Measurements from ENCODE around the gene NTSR2. TPM values are rescaled to one million over a fixed set of nuclear protein-coding genes. Genes with fewer than 3 reads are reported as not detected.

Gene NTSR2
- total RNA-seq, 4 donors from 2014 or later, result 0.87 to 4.2 (median 2.1) TPM; not detected in 1

DNA sequence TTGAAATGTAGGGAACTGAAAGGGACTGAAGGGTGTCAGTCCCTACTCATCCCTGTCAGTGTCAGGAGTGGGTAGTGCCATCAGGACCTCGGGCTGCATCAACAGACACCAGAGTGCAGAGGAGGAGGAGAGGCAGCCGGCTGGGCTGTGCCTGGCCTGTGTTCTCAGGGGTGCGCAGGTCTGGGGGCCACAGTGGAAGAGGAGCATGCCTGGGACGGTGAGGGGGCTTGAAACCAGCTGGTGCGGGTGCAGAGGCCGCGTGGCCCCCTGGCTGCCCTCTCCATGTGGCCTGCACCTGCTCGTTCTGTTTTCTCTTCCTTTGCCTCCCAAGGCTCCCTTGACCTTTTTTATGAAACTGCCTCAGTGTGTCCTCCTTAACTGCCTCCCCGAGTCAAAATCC lies 41.3 kb downstream of the NTSR2 start:
- no peaks in the 10 kb centered on the region for H3K4me1 ChIP-seq
- H3K27me3 ChIP-seq, result no peaks in the 10 kb centered on the region
- DNase-seq (ENCODE audit: low spot score in 2 of 2), result no peak
- TF ChIP-seq, protein P1, sequence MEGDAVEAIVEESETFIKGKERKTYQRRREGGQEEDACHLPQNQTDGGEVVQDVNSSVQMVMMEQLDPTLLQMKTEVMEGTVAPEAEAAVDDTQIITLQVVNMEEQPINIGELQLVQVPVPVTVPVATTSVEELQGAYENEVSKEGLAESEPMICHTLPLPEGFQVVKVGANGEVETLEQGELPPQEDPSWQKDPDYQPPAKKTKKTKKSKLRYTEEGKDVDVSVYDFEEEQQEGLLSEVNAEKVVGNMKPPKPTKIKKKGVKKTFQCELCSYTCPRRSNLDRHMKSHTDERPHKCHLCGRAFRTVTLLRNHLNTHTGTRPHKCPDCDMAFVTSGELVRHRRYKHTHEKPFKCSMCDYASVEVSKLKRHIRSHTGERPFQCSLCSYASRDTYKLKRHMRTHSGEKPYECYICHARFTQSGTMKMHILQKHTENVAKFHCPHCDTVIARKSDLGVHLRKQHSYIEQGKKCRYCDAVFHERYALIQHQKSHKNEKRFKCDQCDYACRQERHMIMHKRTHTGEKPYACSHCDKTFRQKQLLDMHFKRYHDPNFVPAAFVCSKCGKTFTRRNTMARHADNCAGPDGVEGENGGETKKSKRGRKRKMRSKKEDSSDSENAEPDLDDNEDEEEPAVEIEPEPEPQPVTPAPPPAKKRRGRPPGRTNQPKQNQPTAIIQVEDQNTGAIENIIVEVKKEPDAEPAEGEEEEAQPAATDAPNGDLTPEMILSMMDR (IDR thresholded peaks at IDR 0.05), result no peak
- TF ChIP-seq POLR2A (IDR thresholded peaks at IDR 0.05) (no peak), EP300 (IDR thresholded peaks at IDR 0.05) (no peak)
- no peak overlapping the region for H3K27ac ChIP-seq
- H3K9me3 ChIP-seq, result no peaks in the 10 kb centered on the region
- 82% methylated on average over 9 of the region's 9 CpGs for WGBS, 2 donors
- peaks cover 0 to 89% (median 0%) of the 10 kb centered on the region in 3 donors for H3K36me3 ChIP-seq
- H3K4me3 ChIP-seq, result no peak overlapping the region

DNA sequence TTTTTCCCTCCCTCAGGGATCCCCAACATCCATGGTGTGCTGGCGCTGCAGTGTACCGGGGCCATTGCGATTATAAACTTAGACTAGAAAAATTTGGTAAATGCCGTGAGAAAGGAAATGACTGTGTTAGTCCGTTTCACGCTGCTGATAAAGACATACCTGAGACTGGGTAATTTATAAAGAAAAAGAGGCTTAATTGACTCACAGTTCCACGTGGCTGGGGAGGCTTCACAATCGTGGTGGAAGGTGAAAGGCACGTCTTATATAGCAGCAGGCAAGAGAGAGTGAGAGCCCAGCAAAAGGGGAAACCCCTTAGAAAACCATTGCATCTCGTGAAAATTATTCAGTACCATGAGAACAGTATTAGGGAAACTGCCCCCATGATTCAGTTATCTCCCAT lies 44.3 kb downstream of the NTSR2 start:
- WGBS, 2 donors, result 91 to 93% methylated on average over 10 of the region's 10 CpGs
- H3K9me3 ChIP-seq, result no peaks in the 10 kb centered on the region
- no peaks in the 10 kb centered on the region for H3K4me1 ChIP-seq
- no peak for DNase-seq (ENCODE audit: low spot score in 2 of 2)
- H3K27ac ChIP-seq, result no peak overlapping the region
- H3K27me3 ChIP-seq, result no peaks in the 10 kb centered on the region
- TF ChIP-seq EP300 (IDR thresholded peaks at IDR 0.05), result no peak
- no peak for TF ChIP-seq POLR2A (IDR thresholded peaks at IDR 0.05)
- TF ChIP-seq, protein P1 (IDR thresholded peaks at IDR 0.05), result no peak
- peaks cover 0 to 84% (median 0%) of the 10 kb centered on the region in 3 donors for H3K36me3 ChIP-seq
- H3K4me3 ChIP-seq, result no peak overlapping the region

DNA sequence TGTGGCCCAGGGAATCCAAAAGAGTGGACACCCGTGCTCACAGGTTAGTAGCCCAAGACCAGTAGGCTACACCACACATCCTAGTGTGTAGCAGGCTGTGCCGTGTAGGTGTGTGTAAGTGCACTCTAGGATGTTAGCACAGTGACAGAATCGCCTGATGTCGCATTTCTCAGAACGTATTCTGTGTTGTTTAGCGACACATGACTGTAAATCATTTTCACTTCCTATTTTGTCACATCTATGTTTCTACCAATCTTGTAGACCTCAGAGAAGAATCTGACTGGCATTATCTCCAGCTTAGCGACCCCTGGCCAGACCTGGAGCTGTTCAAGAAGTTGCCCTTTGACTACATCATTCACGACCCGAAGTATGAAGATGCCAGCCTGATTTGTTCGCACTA lies 45.1 kb downstream of the NTSR2 start:
- Histone ChIP-seq H3K27me3 (no peaks in the 10 kb centered on the region), H3K4me1 (no peaks in the 10 kb centered on the region), H3K9me3 (no peaks in the 10 kb centered on the region), H3K4me3 (no peak overlapping the region), H3K27ac (no peak overlapping the region), H3K36me3 (peaks cover 0 to 80% (median 0%) of the 10 kb centered on the region in 3 donors)
- WGBS, 2 donors, result 92 to 95% methylated on average over 10 of the region's 10 CpGs
- no peak for DNase-seq (ENCODE audit: low spot score in 2 of 2)
- no peak for TF ChIP-seq EP300 (IDR thresholded peaks at IDR 0.05)

DNA sequence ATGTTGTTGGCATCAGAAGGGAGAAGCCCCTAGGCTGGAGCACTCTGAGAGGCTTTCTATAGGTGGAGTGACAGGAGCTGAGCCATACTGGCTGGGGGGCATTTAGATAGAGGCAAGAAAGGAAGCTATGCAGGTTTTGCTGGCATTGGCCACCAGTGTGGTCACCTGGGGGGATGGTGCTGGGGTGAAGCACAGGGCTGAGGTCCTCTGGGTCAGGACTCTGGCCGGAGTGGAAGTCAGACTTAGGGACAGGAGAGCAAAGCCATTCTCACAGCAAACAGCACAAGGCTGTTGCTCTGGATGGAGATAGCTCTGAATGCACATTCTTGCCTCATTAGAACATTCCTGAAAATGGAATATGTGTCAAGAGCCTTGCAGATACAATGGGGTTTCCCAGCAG lies 47.4 kb downstream of the NTSR2 start:
- Histone ChIP-seq H3K27me3 (no peaks in the 10 kb centered on the region), H3K4me1 (no peaks in the 10 kb centered on the region), H3K9me3 (no peaks in the 10 kb centered on the region), H3K27ac (no peak overlapping the region), H3K36me3 (peaks cover 0 to 80% (median 0%) of the 10 kb centered on the region in 3 donors), H3K4me3 (no peak overlapping the region)
- TF ChIP-seq POLR2A (IDR thresholded peaks at IDR 0.05), result no peak
- TF ChIP-seq EP300 (IDR thresholded peaks at IDR 0.05), result no peak
- TF ChIP-seq, protein P1 (IDR thresholded peaks at IDR 0.05), result no peak
- 22 to 40% methylated on average over 1 of the region's 1 CpG for WGBS, 2 donors
- DNase-seq (ENCODE audit: low spot score in 2 of 2), result no peak

DNA sequence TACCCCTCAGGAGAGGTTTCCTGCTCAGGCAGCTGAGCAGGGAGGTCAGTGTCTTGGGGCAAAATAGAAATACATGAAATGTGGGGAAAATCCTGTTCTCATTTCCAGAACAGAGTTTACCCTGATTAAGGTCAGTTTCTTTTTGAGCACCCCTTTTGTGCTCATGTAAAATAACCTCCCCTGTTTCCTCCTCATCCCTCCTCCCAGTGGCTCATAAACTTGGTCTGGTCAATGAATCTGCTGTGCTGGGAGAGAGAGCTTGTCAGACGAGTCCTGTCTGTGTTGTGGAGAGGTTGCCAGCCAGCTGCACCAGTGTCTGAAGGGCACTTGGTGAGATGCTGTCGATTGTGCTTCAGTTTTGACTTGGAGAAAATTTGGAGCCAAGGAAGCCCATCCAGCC lies 48.6 kb downstream of the NTSR2 start:
- H3K27ac ChIP-seq, result no peak overlapping the region
- H3K27me3 ChIP-seq, result no peaks in the 10 kb centered on the region
- no peak overlapping the region for H3K4me3 ChIP-seq
- whole genome bisulfite sequencing, 2 donors, result 56 to 58% methylated on average over 2 of the region's 2 CpGs
- H3K9me3 ChIP-seq, result no peaks in the 10 kb centered on the region
- no peak for DNase-seq (ENCODE audit: low spot score in 2 of 2)
- TF ChIP-seq, protein P1 (IDR thresholded peaks at IDR 0.05), result no peak
- TF ChIP-seq POLR2A (IDR thresholded peaks at IDR 0.05) (no peak), EP300 (IDR thresholded peaks at IDR 0.05) (no peak)
- H3K36me3 ChIP-seq, result peaks cover 0 to 80% (median 0%) of the 10 kb centered on the region in 3 donors
- H3K4me1 ChIP-seq, result no peaks in the 10 kb centered on the region

DNA sequence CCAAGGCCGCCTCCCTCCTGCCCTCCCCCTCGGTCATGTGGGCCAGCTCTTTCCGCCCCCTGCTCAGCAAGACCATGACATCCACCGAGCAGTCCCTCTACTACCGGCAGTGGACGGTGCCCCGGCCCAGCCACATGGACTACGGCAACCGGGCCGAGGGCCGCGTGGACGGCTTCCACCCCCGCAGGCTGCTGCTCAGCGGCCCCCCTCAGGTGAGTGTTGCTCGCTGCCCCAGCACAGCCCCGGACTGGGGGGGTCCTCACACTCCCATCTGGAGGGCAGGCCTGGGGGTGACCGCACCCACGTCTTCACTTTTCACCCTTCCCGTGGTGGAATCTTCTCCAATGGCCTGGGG lies 51.3 kb downstream of the NTSR2 start:
- DNase-seq (ENCODE audit: low spot score in 2 of 2), result no peak
- H3K9me3 ChIP-seq, result no peaks in the 10 kb centered on the region
- no peaks in the 10 kb centered on the region for H3K4me1 ChIP-seq
- peaks cover 0 to 77% (median 0%) of the 10 kb centered on the region in 3 donors for H3K36me3 ChIP-seq
- H3K27ac ChIP-seq, result no peak overlapping the region
- no peaks in the 10 kb centered on the region for H3K27me3 ChIP-seq
- TF ChIP-seq, protein P1 (IDR thresholded peaks at IDR 0.05), result no peak
- TF ChIP-seq POLR2A (IDR thresholded peaks at IDR 0.05) (no peak), EP300 (IDR thresholded peaks at IDR 0.05) (no peak)
- 94 to 97% methylated on average over 19 to 20 of the region's 20 CpGs for WGBS, 2 donors
- no peak overlapping the region for H3K4me3 ChIP-seq

All from tibial nerve (tissue), 4 donors.